GM08714 (cell line): ENCODE data around the gene SNCAIP.

Experiments used
- H3K4me3 ChIP-seq: fragments of 200-500 bp; sonication (Bioruptor generic); 2 replicates; pipeline ENCODE4 v1.5.1; 2014; ENCODE audit warnings: mild to moderate bottlenecking, low read length, inconsistent platforms
- ZNF274 ChIP-seq: IDR thresholded peaks from 2 replicates; pipeline ENCODE4 v1.6.1; 2012; ENCODE audit warnings: mild to moderate bottlenecking, low read depth, low read length

Gene SNCAIP

GRCh38 chr5:122457178-122457826 lies 145.3 kb downstream of the SNCAIP start:
- no peak overlapping the region for H3K4me3 ChIP-seq
- TF ChIP-seq ZNF274, result no peak

GRCh38 chr5:122458278-122458872 lies 146.3 kb downstream of the SNCAIP start:
- no peak overlapping the region for H3K4me3 ChIP-seq
- TF ChIP-seq ZNF274, result no peak

- H3K4me3 ChIP-seq, result no peak overlapping the region
- no peak for TF ChIP-seq ZNF274
Observed at GRCh38 chr5:122462486-122462885, 150.4 kb downstream of the SNCAIP start.

- no peak for TF ChIP-seq ZNF274
- no peak overlapping the region for H3K4me3 ChIP-seq
Observed at GRCh38 chr5:122463221-122463620, 151.2 kb downstream of the SNCAIP start.

GRCh38 chr5:122464191-122464590 lies 152.2 kb downstream of the SNCAIP start:
- no peak for TF ChIP-seq ZNF274

GRCh38 chr5:122465031-122465577 lies 153.1 kb downstream of the SNCAIP start:
- no peak for TF ChIP-seq ZNF274

More at GRCh38 chr5:122464191-122464590, 152.2 kb downstream of the SNCAIP start:
- no peak overlapping the region for H3K4me3 ChIP-seq

GRCh38 chr5:122465994-122466393 lies 154.0 kb downstream of the SNCAIP start:
- TF ChIP-seq ZNF274, result no peak
- H3K4me3 ChIP-seq, result no peak overlapping the region

More at GRCh38 chr5:122465031-122465577, 153.1 kb downstream of the SNCAIP start:
- H3K4me3 ChIP-seq, result no peak overlapping the region

GRCh38 chr5:122468351-122469116 lies 156.5 kb downstream of the SNCAIP start:
- no peak for TF ChIP-seq ZNF274
- no peak overlapping the region for H3K4me3 ChIP-seq

- no peak for TF ChIP-seq ZNF274
- no peak overlapping the region for H3K4me3 ChIP-seq
Observed at GRCh38 chr5:122469384-122469919, 157.4 kb downstream of the SNCAIP start.

- no peak for TF ChIP-seq ZNF274
- H3K4me3 ChIP-seq, result no peak overlapping the region
Observed at GRCh38 chr5:122470365-122470764, 158.3 kb downstream of the SNCAIP start.

GRCh38 chr5:122471031-122471751 lies 159.2 kb downstream of the SNCAIP start:
- no peak overlapping the region for H3K4me3 ChIP-seq
- TF ChIP-seq ZNF274, result no peak

- no peak for TF ChIP-seq ZNF274
- H3K4me3 ChIP-seq, result no peak overlapping the region
Observed at GRCh38 chr5:122471752-122472061, 159.7 kb downstream of the SNCAIP start.

GRCh38 chr5:122473138-122473843 lies 161.3 kb downstream of the SNCAIP start:
- TF ChIP-seq ZNF274, result no peak
- no peak overlapping the region for H3K4me3 ChIP-seq

- no peak overlapping the region for H3K4me3 ChIP-seq
- TF ChIP-seq ZNF274, result no peak
Observed at GRCh38 chr5:122473941-122474340, 161.9 kb downstream of the SNCAIP start.
